ENCODE results near the gene ACTL6A.

DNA sequence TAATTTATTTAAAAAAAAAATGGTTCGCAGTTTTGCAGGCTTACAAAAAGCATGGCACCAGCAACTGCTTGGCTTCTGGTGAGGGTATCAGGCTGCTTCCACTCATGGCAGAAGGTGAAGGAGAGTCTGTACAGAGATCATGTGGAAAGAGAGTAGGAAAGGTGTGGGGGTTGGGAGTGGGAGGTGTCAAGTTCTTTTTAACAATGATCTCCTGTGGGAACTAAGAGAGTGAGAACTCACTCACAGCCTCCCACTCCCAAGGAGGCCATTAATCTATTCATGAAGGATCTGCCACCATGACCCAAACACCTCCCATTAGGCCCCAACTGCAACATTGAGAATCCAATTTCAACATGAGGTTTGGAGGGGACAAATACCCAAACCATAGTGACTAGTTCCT, 21.1 kb upstream of the ACTL6A start:
- TF ChIP-seq POLR2AphosphoS5 (IDR thresholded peaks at IDR 0.05; ENCODE audit: low read depth, low read length), result no peak
- no peak for TF ChIP-seq TAF1 (IDR thresholded peaks at IDR 0.05; ENCODE audit: borderline replicate concordance, insufficient read depth, low read length)
- TF ChIP-seq SIN3A (IDR thresholded peaks at IDR 0.05; ENCODE audit: borderline replicate concordance, insufficient read depth, low read length), result no peak
- TF ChIP-seq, protein P1, sequence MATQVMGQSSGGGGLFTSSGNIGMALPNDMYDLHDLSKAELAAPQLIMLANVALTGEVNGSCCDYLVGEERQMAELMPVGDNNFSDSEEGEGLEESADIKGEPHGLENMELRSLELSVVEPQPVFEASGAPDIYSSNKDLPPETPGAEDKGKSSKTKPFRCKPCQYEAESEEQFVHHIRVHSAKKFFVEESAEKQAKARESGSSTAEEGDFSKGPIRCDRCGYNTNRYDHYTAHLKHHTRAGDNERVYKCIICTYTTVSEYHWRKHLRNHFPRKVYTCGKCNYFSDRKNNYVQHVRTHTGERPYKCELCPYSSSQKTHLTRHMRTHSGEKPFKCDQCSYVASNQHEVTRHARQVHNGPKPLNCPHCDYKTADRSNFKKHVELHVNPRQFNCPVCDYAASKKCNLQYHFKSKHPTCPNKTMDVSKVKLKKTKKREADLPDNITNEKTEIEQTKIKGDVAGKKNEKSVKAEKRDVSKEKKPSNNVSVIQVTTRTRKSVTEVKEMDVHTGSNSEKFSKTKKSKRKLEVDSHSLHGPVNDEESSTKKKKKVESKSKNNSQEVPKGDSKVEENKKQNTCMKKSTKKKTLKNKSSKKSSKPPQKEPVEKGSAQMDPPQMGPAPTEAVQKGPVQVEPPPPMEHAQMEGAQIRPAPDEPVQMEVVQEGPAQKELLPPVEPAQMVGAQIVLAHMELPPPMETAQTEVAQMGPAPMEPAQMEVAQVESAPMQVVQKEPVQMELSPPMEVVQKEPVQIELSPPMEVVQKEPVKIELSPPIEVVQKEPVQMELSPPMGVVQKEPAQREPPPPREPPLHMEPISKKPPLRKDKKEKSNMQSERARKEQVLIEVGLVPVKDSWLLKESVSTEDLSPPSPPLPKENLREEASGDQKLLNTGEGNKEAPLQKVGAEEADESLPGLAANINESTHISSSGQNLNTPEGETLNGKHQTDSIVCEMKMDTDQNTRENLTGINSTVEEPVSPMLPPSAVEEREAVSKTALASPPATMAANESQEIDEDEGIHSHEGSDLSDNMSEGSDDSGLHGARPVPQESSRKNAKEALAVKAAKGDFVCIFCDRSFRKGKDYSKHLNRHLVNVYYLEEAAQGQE (IDR thresholded peaks at IDR 0.05; ENCODE audit: insufficient read depth in 1 of 2, low read depth in 2 of 2, low read length in 2 of 2), result no peak

All from PFSK-1 (cell line).